ENCODE data around the gene DBNL.

GRCh38 chr7:44062180-44062902 is 17.8 kb downstream of the DBNL start:
- TF ChIP-seq GLIS3 (CRISPR knock-in tag; IDR thresholded peaks at IDR 0.05) (no peak), TOX (CRISPR knock-in tag; IDR thresholded peaks at IDR 0.05; ENCODE audit: borderline replicate concordance) (no peak), TSHZ2 (CRISPR knock-in tag; IDR thresholded peaks at IDR 0.05) (no peak), RARB (CRISPR knock-in tag; IDR thresholded peaks at IDR 0.05) (no peak), POU6F1 (CRISPR knock-in tag; IDR thresholded peaks at IDR 0.05; ENCODE audit: borderline replicate concordance, low read depth) (no peak)
